ENCODE results near the gene LAMTOR3.

LAMTOR3 gene

DNA sequence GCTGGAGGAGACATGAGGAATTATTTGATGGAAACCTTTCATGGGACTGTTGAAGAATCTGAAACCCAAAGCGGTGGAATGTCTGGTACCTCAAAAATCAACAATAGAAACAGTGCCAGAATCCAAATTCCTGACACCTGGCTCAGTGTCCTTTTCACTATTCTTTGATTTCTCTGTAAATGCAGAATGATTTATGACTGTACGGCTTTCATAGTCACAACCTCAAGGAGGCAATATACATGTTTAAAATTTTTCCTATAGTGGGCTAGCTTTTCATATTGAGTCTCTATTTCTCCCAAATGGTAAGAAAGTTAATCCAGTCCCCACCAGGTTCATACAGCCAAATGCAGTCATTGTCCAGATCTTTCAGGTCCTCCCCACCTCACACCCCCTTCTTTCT lies 58.3 kb downstream of the LAMTOR3 start:
- H3K9me3 ChIP-seq (ENCODE audit: insufficient read depth, low read depth, low read length): no peaks in the 10 kb centered on the region
- H3K4me2 ChIP-seq (ENCODE audit: low read depth, low read length, poor library complexity, severe bottlenecking): no peak overlapping the region
- H3K27me3 ChIP-seq (ENCODE audit: insufficient read depth, low read length, poor library complexity, severe bottlenecking): no peaks in the 10 kb centered on the region
- H3K4me1 ChIP-seq (ENCODE audit: insufficient read depth, low read length, poor library complexity, severe bottlenecking): no peaks in the 10 kb centered on the region
- H3K36me3 ChIP-seq (ENCODE audit: insufficient read depth, low read length): no peaks in the 10 kb centered on the region
- no peak for TF ChIP-seq EZH2phosphoT487 (IDR thresholded peaks at IDR 0.05; ENCODE audit: borderline replicate concordance)
- TF ChIP-seq, protein P1, sequence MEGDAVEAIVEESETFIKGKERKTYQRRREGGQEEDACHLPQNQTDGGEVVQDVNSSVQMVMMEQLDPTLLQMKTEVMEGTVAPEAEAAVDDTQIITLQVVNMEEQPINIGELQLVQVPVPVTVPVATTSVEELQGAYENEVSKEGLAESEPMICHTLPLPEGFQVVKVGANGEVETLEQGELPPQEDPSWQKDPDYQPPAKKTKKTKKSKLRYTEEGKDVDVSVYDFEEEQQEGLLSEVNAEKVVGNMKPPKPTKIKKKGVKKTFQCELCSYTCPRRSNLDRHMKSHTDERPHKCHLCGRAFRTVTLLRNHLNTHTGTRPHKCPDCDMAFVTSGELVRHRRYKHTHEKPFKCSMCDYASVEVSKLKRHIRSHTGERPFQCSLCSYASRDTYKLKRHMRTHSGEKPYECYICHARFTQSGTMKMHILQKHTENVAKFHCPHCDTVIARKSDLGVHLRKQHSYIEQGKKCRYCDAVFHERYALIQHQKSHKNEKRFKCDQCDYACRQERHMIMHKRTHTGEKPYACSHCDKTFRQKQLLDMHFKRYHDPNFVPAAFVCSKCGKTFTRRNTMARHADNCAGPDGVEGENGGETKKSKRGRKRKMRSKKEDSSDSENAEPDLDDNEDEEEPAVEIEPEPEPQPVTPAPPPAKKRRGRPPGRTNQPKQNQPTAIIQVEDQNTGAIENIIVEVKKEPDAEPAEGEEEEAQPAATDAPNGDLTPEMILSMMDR (conservative IDR thresholded peaks at IDR 0.05; ENCODE audit: low read length): no peak
- no peaks in the 10 kb centered on the region for H3K9me2 ChIP-seq (replicated peaks; ENCODE audit: low read depth, low read length)
- no peaks in the 10 kb centered on the region for H4K20me1 ChIP-seq (ENCODE audit: insufficient read depth, low read length, poor library complexity, severe bottlenecking)
- no peak overlapping the region for H2AFZ ChIP-seq (ENCODE audit: low read length)
- no peak overlapping the region for H3K4me3 ChIP-seq (ENCODE audit: low read length, poor library complexity, severe bottlenecking)
- H3F3A ChIP-seq (ENCODE audit: low read depth): no peaks in the 10 kb centered on the region
- H3K9ac ChIP-seq (ENCODE audit: low read depth, low read length, poor library complexity, severe bottlenecking): no peak overlapping the region
- H3K79me2 ChIP-seq (ENCODE audit: insufficient read depth, low read length): no peaks in the 10 kb centered on the region

DNA sequence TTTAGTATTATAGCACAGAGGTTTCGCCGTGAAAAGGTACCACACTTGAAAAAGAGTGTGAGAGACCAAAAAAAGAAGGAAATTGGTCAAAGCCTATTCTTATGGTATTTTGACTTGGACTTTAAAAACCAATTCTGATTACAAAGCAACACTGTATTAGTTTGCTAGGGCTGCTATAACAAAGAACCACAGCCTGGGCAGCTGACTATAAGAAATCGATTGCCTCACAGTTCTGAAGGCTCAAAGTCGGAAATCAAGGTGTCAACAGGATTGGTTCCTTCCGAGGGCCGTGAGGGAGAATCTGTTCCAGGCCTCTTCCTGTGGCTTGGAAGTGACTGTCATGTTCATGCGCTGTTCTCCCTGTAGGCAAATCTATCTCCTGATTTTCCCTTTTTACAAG lies 59.7 kb downstream of the LAMTOR3 start:
- TF ChIP-seq, protein P1 (conservative IDR thresholded peaks at IDR 0.05; ENCODE audit: low read length): no peak
- no peak for TF ChIP-seq EZH2phosphoT487 (IDR thresholded peaks at IDR 0.05; ENCODE audit: borderline replicate concordance)
- Histone ChIP-seq H3K4me2 (ENCODE audit: low read depth, low read length, poor library complexity, severe bottlenecking) (no peak overlapping the region), H4K20me1 (ENCODE audit: insufficient read depth, low read length, poor library complexity, severe bottlenecking) (no peaks in the 10 kb centered on the region)

DNA sequence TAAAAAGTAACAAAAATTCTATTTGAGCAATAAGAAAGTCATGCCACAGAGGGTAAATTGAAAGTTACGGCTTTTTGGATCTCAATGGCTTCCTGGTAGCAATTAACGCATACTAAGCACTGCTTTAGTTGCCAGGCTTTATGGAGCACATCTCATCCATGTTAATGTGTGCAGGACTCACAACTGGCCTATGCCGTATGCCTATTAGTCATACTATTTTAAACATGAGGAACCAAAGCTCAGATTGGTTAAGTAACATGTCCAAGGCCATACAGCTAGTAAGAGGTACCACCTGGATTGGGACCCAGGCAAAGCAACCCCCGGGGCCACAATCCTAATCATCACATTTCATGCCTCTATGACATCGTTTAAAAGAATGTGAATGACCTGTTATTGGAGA lies 60.5 kb downstream of the LAMTOR3 start:
- H3K9ac ChIP-seq (ENCODE audit: low read depth, low read length, poor library complexity, severe bottlenecking): no peak overlapping the region
- no peaks in the 10 kb centered on the region for H3K27me3 ChIP-seq (ENCODE audit: insufficient read depth, low read length, poor library complexity, severe bottlenecking)
- H3K4me1 ChIP-seq (ENCODE audit: insufficient read depth, low read length, poor library complexity, severe bottlenecking): no peaks in the 10 kb centered on the region
- no peak overlapping the region for H2AFZ ChIP-seq (ENCODE audit: low read length)
- no peaks in the 10 kb centered on the region for H3K36me3 ChIP-seq (ENCODE audit: insufficient read depth, low read length)
- no peak for TF ChIP-seq EZH2phosphoT487 (IDR thresholded peaks at IDR 0.05; ENCODE audit: borderline replicate concordance)
- TF ChIP-seq, protein P1 (conservative IDR thresholded peaks at IDR 0.05; ENCODE audit: low read length): no peak
- H4K20me1 ChIP-seq (ENCODE audit: insufficient read depth, low read length, poor library complexity, severe bottlenecking): no peaks in the 10 kb centered on the region
- no peaks in the 10 kb centered on the region for H3F3A ChIP-seq (ENCODE audit: low read depth)
- H3K9me3 ChIP-seq (ENCODE audit: insufficient read depth, low read depth, low read length): no peaks in the 10 kb centered on the region
- H3K9me2 ChIP-seq (replicated peaks; ENCODE audit: low read depth, low read length): no peaks in the 10 kb centered on the region
- H3K4me3 ChIP-seq (ENCODE audit: low read length, poor library complexity, severe bottlenecking): no peak overlapping the region
- no peak overlapping the region for H3K4me2 ChIP-seq (ENCODE audit: low read depth, low read length, poor library complexity, severe bottlenecking)
- no peaks in the 10 kb centered on the region for H3K79me2 ChIP-seq (ENCODE audit: insufficient read depth, low read length)

More for the DNA sequence above, 59.7 kb downstream of the LAMTOR3 start:
- Histone ChIP-seq H3K36me3 (ENCODE audit: insufficient read depth, low read length) (no peaks in the 10 kb centered on the region), H3K9me3 (ENCODE audit: insufficient read depth, low read depth, low read length) (no peaks in the 10 kb centered on the region), H3K9me2 (replicated peaks; ENCODE audit: low read depth, low read length) (no peaks in the 10 kb centered on the region), H3K27me3 (ENCODE audit: insufficient read depth, low read length, poor library complexity, severe bottlenecking) (no peaks in the 10 kb centered on the region), H3K4me1 (ENCODE audit: insufficient read depth, low read length, poor library complexity, severe bottlenecking) (no peaks in the 10 kb centered on the region), H2AFZ (ENCODE audit: low read length) (no peak overlapping the region), H3K4me3 (ENCODE audit: low read length, poor library complexity, severe bottlenecking) (no peak overlapping the region), H3K9ac (ENCODE audit: low read depth, low read length, poor library complexity, severe bottlenecking) (no peak overlapping the region), H3F3A (ENCODE audit: low read depth) (no peaks in the 10 kb centered on the region), H3K79me2 (ENCODE audit: insufficient read depth, low read length) (no peaks in the 10 kb centered on the region)
